GM10248 (cell line): Measurements from ENCODE around the gene PNPLA2.

ENCODE experiments used
- CTCF ChIA-PET: fragments of 300-600 bp; sonication (Branson Sonifier 250); formaldehyde crosslinking; extraction: SDS; loops from one replicate; lab custom pipeline; 2021; ENCODE audit warnings: antibody characterized with exemption; lab: Yijun Ruan, JAX
- POLR2A ChIA-PET: fragments of 350-650 bp; sonication (Branson Sonifier 250); formaldehyde crosslinking; extraction: SDS; loops from one replicate; lab custom pipeline; 2020; ENCODE audit warnings: antibody characterized with exemption; lab: Yijun Ruan, JAX
- DNase-seq: peaks from one replicate; pipeline ENCODE4 v3.0.0; 2012; ENCODE audit errors: extremely low spot score
- TF ChIP-seq, protein P1 (sequence below): IDR thresholded peaks from 2 replicates; pipeline ENCODE4 v1.5.1; 2012; ENCODE audit warnings: mild to moderate bottlenecking, low read depth; ENCODE audit errors: extremely low read depth, missing control alignments, control extremely low read depth

The PNPLA2 gene

DNA sequence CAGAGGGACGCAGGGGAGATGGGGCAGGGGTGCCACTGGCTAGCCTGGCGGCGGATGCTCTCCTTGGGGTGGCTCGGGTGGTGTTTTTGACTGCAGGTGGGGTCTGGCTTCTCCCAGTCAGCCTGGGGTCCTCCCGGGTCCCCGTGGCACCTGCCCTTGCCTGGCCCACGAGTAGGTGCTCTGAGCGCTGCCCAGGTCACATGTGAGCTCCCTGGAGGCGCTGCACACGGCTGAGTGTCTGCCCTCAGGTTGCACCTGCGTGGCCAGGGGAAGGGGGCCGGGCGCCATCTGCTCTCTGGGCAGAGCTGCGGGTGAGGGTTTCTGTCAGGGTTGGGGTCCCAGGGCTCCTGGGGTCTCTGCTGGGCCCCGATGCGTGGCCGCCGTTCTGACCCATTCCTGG lies 29.2 kb downstream of the PNPLA2 start:
- CTCF ChIA-PET, result interaction anchor here (0.8 to 3.7 kb wide), 23 partner anchors 8 to 206 kb away, joined by 3 to 48 read pairs (median 5); no protein-coding TSS in a partner anchor
- DNase-seq, result no peak
- POLR2A ChIA-PET, result no interaction called here
- TF ChIP-seq, protein P1, sequence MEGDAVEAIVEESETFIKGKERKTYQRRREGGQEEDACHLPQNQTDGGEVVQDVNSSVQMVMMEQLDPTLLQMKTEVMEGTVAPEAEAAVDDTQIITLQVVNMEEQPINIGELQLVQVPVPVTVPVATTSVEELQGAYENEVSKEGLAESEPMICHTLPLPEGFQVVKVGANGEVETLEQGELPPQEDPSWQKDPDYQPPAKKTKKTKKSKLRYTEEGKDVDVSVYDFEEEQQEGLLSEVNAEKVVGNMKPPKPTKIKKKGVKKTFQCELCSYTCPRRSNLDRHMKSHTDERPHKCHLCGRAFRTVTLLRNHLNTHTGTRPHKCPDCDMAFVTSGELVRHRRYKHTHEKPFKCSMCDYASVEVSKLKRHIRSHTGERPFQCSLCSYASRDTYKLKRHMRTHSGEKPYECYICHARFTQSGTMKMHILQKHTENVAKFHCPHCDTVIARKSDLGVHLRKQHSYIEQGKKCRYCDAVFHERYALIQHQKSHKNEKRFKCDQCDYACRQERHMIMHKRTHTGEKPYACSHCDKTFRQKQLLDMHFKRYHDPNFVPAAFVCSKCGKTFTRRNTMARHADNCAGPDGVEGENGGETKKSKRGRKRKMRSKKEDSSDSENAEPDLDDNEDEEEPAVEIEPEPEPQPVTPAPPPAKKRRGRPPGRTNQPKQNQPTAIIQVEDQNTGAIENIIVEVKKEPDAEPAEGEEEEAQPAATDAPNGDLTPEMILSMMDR, result no peak

DNA sequence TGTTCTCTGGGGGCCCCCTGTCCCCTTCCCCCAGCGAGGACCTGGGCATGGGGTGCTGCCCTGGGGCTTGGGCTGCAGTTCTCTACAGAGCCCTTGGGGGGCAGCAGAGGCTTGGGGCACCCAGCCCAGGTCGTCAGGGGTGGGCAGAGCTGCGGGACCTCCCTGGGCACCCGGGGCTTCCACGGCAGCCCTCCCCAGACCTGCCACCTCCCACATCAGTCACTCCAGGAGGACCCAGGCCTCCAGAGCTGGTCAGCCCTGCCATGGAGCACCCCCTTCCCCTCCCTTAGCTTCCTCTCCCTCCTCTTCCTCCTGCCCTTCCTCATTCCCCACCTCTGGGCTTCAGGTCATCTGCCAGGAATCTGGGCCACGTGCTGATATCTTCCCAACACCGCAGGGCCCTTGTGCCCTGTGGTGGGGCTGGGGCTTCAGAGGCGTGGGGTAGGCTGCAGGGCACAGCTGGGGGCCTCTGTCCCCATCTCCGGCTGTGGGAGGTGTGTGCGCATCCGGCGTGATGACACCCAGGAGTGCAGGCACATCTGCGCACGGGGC lies 29.7 kb downstream of the PNPLA2 start:
- TF ChIP-seq, protein P1, result peak; percentile 95
- ChIA-PET POLR2A (no interaction called here), CTCF (interaction anchor here (0.6 to 3.7 kb wide), 22 partner anchors 8 to 206 kb away, joined by 3 to 48 read pairs (median 5); no protein-coding TSS in a partner anchor)
- peak; percentile 86 for DNase-seq

DNA sequence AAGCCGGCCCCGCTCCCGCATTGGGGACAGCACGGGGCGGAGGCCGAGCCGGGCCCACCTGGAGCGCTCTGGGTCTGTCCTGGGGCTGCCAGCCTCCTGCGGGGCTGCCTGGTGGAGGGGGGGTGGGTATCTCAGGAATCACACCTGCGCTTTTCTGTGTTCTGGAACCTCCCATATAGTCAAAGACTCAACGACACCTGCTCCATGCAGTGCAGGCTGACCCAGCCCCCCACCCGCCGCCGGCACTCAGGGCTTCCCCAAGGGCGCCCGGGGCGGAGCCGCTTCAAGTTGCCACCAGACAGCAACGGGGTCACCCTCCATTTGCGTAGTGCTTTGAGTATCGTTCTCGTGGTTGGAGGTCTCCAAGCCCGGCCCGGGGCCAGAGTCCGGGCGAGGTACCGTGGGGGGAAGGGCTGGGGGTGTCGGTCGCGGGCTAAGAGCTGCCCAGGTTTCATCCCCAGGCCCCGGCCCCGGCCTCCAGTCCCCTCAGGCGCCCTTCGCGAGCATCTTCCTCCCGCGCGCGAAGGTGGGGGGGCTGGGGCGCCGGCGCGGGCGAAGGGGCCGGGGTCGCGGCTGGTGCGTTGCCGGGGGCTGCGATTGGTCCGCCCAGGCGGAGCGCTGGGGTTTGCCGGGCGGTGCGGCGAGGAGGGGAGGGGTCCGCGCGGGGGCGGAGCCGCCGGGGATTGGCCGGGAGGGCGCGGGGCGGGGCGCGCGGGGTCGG lies 30.6 kb downstream of the PNPLA2 start:
- POLR2A ChIA-PET, result interaction anchor here (0.6 kb wide), 1 partner anchor 30 kb away, joined by 4 read pairs; the partner anchor contains the start of gene PNPLA2

DNA sequence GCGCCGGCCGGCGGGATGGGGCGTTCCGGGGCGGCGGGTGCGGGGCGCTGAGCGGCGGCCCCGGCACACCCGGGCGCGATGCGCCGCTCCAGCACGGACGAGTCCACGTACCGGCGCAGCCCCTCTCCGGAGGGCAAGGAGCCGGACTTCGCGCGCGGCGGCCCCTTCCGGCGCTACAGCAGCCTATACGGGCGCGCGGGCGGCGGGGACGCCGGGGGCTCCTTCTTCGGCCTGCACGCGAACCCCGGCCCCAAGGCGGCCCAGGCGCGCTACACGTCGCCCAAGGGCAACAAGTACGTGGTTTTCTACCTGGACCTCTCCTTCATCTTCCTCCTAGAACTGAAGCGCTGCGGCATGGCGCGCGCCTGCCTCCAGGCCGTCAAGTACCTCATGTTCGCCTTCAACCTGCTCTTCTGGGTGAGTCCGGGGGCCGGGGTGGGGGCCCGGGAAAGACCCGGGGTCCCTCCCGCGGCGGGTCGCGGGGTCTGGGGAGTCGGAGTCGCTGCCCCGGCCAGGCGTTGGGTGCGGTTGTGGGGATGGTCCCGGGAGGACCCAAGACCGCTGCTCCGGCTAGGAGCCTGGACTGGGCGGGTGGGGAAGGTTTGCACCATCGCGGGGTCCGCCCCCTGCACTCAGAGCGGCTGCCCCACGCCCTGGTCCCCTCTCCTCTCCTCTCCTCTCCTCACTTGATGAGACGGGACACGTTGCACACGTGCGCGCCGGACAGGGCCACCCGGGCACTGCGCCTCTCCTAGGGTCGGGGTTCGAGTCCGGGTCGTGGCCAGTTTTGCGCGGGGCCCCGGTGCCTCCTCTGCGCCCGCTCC lies 31.4 kb downstream of the PNPLA2 start:
- TF ChIP-seq, protein P1, result no peak
- no peak for DNase-seq
- POLR2A ChIA-PET, result interaction anchor here (0.6 kb wide), 1 partner anchor 31 kb away, joined by 4 read pairs; the partner anchor contains the start of gene PNPLA2
- CTCF ChIA-PET, result no interaction called here

More for the DNA sequence above, 30.6 kb downstream of the PNPLA2 start:
- TF ChIP-seq, protein P1, result no peak
- peak; percentile 64 for DNase-seq
- CTCF ChIA-PET, result interaction anchor here (0.8 to 3.7 kb wide), 15 partner anchors 8 to 205 kb away, joined by 3 to 48 read pairs (median 5); no protein-coding TSS in a partner anchor

DNA sequence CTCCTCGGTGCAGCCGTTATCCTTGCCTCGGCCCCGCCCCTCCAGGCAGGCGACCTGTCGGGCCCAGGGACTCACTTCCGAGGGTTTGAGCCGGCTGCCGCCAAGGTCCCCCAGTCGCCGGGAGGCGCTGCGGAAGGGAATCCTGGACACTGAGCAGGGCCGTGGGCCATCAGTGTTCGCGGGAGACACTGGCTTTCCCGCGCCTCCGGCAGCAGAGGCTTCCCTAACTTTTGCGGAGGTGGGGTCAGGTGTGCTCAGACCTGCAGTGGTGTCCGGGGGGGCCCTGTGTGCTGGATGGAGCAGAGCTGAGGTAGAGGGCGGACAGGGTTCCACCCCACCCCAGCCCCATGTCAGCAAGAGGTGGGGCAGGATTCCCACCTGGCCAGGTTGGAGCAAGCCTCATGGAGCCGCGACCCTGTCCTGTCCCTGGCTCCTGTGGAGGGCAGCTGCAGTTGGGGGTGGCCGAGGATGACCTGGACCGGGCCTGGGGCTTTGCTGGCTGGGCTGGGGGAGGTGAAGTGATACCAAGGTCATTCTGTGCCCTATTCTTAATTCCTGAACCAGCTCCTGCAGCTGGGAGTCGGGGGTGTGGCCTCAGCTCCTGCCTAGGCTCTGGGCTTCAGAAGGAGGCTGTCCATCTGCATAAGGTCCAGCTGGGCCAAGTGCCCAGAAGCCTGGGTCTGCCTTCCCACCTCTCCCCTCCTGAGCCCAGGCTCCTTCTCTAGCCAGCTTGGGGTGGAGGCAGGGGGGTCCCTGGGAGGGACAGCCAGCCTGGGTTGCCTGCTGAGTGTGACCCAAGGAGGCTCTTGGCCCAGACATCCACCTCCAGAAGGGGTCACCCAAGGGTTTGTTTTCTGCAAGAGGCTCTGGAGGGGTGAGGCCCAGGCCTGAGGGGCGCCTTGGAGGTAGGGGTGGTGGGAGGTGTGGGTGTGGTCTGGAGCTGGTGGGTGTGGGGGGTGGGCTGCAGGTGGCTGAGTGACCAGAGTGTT lies 32.4 kb downstream of the PNPLA2 start:
- no peak for DNase-seq
- CTCF ChIA-PET, result interaction anchor here (2.0 kb wide), 1 partner anchor 200 kb away, joined by 8 read pairs; no protein-coding TSS in a partner anchor
- POLR2A ChIA-PET, result no interaction called here
- TF ChIP-seq, protein P1, result peak; percentile 25
